ENCODE measurements around the gene ELMOD2.
"Not testable (repeated sequence)": the region's sequence is repeated elsewhere in the genome, so short reads cannot be mapped to it uniquely, and the experiment has no call there.

The ELMOD2 gene

GRCh38 chr4:140523857-140524742 lies at the start of gene ELMOD2:
Gene ELMOD2 (plus strand): TSS chr4:140524168. CDS start chr4:140525429, 1,261 bp downstream.
- peak; percentile 96 for DNase-seq (ENCODE audit: low read depth in 2 of 2)

- no peak for DNase-seq (ENCODE audit: low read depth in 2 of 2)
Measured at GRCh38 chr4:140483445-140483844, 40.5 kb upstream of the ELMOD2 start.

DNA sequence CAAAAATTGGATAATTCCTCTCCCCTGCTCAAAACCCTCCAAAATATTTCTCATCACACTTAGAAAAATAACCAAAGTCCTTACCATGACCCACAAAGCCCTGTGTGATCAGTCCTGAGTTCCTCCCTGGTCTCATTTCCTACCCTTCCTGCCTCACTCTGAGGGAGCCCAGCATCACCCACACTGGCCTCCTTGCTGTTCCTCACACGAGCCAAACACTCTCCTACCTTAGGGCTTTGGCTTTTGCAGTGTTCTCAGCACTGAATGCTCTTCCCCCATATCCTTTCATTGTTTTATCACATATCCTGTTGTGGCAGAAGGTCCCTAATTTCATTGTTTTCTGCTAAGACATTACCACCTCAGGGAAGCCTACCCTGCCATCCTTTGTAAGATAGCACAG lies 38.0 kb upstream of the ELMOD2 start:
- no peak for DNase-seq (ENCODE audit: low read depth in 2 of 2)

DNA sequence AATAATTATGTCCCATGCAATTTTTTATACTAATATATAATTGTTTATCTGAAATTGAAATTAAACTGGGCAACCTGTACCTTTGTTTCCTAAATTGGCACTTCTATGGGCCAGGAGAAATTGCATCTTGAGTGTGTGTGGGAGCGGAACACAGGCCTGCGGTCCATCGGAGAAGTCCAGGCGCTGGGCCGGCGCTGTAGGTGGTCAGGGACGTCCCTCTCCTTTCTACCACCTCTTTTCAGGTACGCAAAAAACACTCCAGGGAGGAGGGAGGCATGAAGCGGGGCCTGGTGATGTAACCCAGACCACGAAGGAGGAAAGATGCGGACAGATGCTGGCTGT lies 26.6 kb upstream of the ELMOD2 start:
- DNase-seq (ENCODE audit: low read depth in 2 of 2) = no peak

DNA sequence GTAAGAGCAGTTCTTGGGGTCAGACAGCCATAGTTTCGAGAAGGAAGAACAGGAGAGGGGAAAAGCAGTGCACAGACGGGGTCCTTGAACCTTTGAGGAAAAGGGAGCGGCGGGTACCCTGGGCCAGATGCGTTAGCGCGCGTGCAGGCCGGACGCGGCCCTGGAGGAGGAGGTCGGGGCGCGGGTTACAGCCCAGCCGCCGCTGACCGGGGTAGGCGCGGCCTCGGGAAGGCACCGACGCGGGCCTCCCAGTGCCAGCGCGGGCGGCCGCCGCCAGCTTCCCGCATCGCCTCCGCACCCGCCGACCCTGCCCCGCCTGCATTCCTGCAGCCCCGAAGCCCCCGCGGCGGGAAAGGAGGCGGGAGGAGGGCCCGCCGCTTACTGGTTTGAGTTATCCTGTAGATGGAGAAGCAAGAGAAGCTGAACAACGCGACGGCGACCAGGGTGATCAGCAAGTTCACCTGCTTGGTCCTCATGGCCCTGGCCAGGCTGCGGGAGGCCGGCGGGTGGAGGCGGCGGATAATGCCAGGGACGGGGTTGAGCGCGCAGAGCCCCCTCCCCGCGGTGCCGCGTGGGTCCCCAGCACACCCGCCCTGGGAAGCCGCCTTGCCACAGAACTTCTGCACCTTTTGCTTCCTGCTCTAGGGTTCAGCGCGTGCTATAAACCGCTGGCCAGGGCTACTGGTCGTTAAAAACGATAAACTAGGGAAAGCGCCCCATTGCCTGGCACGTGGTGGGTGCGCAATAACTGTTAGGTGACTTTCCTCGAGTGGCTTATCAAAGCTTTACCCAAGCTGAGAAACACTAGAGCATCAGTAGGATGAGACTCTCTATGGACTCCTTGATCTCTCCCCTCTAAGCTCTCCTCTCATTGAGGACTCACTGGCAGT lies 26.0 kb upstream of the ELMOD2 start, which contains the start of gene MGAT4D:
TSS of gene MGAT4D (minus strand) at position 547 of the 890 bp plus-strand sequence. CDS start at position 476, 71 bp downstream.
- DNase-seq (ENCODE audit: low read depth in 2 of 2) = no peak

GRCh38 chr4:140499391-140499790 lies 24.6 kb upstream of the ELMOD2 start:
- DNase-seq (ENCODE audit: low read depth in 2 of 2) = no peak

DNA sequence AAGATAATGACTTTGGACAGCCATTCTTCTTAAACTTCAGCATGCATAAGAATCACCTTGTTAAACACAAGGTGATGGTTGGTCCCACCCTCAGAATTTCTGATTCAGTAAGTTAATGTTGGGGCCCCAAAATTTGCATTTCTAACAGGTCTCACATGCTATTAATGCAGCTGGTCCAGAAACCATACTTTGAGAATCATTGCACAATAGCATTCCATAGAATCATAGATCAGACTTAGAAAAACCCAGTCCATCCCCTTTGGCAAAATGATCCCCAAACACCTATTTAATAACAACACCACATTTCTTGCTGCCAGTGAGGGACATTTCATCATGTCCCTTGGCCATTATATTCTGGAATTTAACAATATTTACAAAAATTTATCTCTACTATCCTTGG lies 19.7 kb upstream of the ELMOD2 start:
- no peak for DNase-seq (ENCODE audit: low read depth in 2 of 2)

DNA sequence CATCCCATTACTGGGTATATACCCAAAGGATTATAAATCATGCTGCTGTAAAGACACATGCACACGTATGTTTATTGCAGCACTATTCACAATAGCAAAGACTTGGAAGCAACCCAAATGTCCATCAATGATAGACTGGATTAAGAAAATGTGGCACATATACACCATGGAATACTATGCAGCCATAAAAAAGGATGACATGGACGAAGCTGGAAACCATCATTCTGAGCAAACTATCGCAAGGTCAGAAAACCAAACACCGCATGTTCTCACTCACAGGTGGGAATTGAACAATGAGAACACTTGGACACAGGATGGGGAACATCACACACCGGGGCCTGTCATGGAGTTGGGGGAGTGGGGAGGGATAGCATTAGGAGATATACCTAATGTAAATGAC lies 10.2 kb upstream of the ELMOD2 start:
- not testable (repeated sequence) for DNase-seq (ENCODE audit: low read depth in 2 of 2)

- DNase-seq (ENCODE audit: low read depth in 2 of 2) = no peak
Measured at GRCh38 chr4:140515423-140515822, 8.5 kb upstream of the ELMOD2 start.

- no peak for DNase-seq (ENCODE audit: low read depth in 2 of 2)
Measured at GRCh38 chr4:140523370-140523856, 555 bp upstream of the ELMOD2 start.

- DNase-seq (ENCODE audit: low read depth in 2 of 2) = no peak
Measured at GRCh38 chr4:140529434-140529833, 5.5 kb downstream of the ELMOD2 start.

- no peak for DNase-seq (ENCODE audit: low read depth in 2 of 2)
Measured at GRCh38 chr4:140533951-140534480, 10.0 kb downstream of the ELMOD2 start.

GRCh38 chr4:140556372-140557085 lies 32.6 kb downstream of the ELMOD2 start:
- DNase-seq (ENCODE audit: low read depth in 2 of 2) = peak; percentile 3 to 20

DNA sequence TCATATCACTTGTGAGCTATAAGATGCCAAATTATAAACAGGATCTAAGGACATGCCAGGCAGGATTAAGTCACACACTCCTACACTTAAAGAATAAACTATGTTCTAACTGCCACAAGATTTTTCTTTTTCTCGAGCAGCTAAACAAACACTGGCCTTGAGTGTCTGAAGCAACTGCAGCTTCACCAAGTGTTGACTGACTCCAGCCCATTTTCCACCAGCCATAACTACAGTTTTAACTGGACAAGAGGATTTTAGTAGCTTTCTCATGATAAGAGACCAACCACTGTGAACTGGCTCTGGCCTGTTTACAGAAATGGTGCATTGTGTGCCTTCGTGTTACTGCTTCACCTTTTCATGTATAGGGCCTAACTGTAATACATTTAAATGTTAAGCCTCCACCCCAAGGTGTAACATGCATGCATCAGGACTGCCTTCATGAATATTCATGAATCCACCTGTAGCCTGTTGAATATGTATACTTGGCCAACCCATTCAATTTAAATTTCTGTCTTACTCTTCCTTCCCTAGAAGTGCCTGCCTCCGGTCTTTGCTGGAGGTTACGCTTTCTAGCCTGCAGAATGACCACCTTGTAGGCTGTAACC lies 34.0 kb downstream of the ELMOD2 start:
- DNase-seq (ENCODE audit: low read depth in 2 of 2) = no peak

GRCh38 chr4:140559696-140560095 lies 35.7 kb downstream of the ELMOD2 start:
- DNase-seq (ENCODE audit: low read depth in 2 of 2) = no peak

DNA sequence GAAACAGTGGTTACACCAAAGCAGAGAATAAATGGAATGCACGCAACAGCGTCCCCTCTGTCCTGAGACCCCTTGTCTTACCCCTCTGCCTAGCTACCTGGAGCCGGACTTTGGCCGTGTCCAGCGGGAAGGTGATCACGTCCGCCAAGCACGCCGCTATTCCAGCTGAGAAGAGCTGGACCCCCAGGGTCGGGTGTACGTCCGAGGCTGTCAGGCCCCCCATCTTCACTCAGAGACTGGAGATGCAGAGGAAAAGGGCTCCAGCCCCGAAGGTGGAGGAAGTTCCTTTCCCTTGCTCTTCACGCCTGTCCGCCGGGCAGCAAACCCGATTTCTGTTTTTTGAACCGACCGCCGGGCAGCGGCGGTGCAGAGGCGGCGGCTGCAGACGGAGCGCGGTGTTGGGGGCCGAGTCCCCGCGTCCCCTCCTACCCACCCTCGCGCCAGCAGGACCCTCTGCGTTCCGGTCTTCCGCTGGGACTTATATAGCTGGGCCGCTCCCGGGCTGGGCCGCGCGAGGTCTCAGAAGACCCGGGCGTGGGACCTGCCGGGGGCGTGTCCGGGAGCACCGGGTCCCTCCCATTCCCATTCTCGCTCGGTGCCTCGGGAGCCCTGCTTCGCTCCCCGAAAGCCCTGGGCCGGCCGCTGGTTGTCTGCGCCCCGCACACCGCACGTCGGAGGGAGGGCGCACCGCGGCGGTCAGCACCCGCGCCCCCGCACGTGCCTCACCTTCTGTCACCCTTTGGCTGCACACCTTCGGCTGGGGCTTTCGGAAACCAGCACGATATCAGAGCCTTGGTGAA lies 44.7 kb downstream of the ELMOD2 start, which contains the start of gene UCP1:
TSS of gene UCP1 (minus strand) at position 455 of the 800 bp plus-strand sequence. CDS start at position 223, 232 bp downstream.
- DNase-seq (ENCODE audit: low read depth in 2 of 2) = no peak

- DNase-seq (ENCODE audit: low read depth in 2 of 2) = no peak
Measured at GRCh38 chr4:140569307-140569638, 45.3 kb downstream of the ELMOD2 start.

GRCh38 chr4:140571620-140572019 lies 47.7 kb downstream of the ELMOD2 start:
- DNase-seq (ENCODE audit: low read depth in 2 of 2) = no peak

GRCh38 chr4:140575489-140575888 lies 51.5 kb downstream of the ELMOD2 start:
- no peak for DNase-seq (ENCODE audit: low read depth in 2 of 2)

GRCh38 chr4:140579278-140579677 lies 55.3 kb downstream of the ELMOD2 start:
- DNase-seq (ENCODE audit: low read depth in 2 of 2) = no peak

Measured in stimulated activated CD8-positive, alpha-beta memory T cell treated with anti-CD3 and anti-CD28 coated beads, Interleukin-15, amount 100 ng/mL, for 48 hours (primary cell).